Panc1 (cell line): Measurements from ENCODE around the gene PLCH1. TPM values are rescaled to one million over a fixed set of nuclear protein-coding genes. Genes with fewer than 3 reads are reported as not detected.

ENCODE experiments used
- ATAC-seq: fragments of 200-7000 bp; cut with Tn5 transposase; 2 replicates; pipeline ENCODE4 v1.9.1; 2020; ENCODE audit warnings: mild to moderate bottlenecking, moderate library complexity
- BruUV-seq: library from RNA; stranded (reverse); fragments of 400-500 nt; replicated peaks from 2 replicates; lab custom pipeline; 2021; lab: Mats Ljungman, UMichigan
- CTCF ChIA-PET: fragments of 300-600 bp; sonication (Branson Sonifier 250); formaldehyde crosslinking; loops from one replicate; lab custom pipeline; 2022; ENCODE audit warnings: antibody characterized with exemption; lab: Charles Lee
- POLR2A ChIA-PET: fragments of 300-600 bp; sonication (Branson Sonifier 250); formaldehyde crosslinking; loops from one replicate; lab custom pipeline; 2022; ENCODE audit warnings: antibody characterized with exemption; lab: Charles Lee
- DNase-seq: peaks from one replicate; pipeline ENCODE4 v3.0.0-alpha.2; 2010; ENCODE audit warnings: low read depth, low spot score
- H3K27ac ChIP-seq: 2 replicates; pipeline ENCODE4 v1.5.1; 2011; ENCODE audit warnings: mild to moderate bottlenecking, low read length, inconsistent platforms
- H3K27me3 ChIP-seq: fragments of 200-500 bp; sonication (Bioruptor generic); 2 replicates; pipeline ENCODE4 v1.6.0; 2014; ENCODE audit warnings: low read length, inconsistent platforms; ENCODE audit not compliant: control insufficient read depth, insufficient read depth
- H3K36me3 ChIP-seq: fragments of 200-500 bp; sonication (Bioruptor generic); 2 replicates; pipeline ENCODE4 v1.5.1; 2014; ENCODE audit warnings: inconsistent platforms, mild to moderate bottlenecking, low read length, moderate library complexity; ENCODE audit not compliant: control insufficient read depth, insufficient read depth
- H3K4me1 ChIP-seq: 2 replicates; pipeline ENCODE4 v1.5.1; 2011; ENCODE audit warnings: inconsistent platforms, mild to moderate bottlenecking, low read length, moderate library complexity; ENCODE audit not compliant: control insufficient read depth, insufficient read depth
- H3K4me3 ChIP-seq, 2 experiments: 2 replicates each; pipeline ENCODE4 v1.5.1; 2011 to 2012; ENCODE audit warnings: low read depth in 2 of 2, low read length in 2 of 2, mild to moderate bottlenecking in 2 of 2, inconsistent platforms in 1 of 2, moderate library complexity in 1 of 2
- H3K9me3 ChIP-seq: fragments of 200-500 bp; sonication (Bioruptor generic); 2 replicates; pipeline ENCODE4 v1.5.1; 2014; ENCODE audit warnings: low read depth, mild to moderate bottlenecking, inconsistent platforms, low read length, moderate library complexity; ENCODE audit not compliant: control insufficient read depth, insufficient read depth
- POLR2AphosphoS5 ChIP-seq: IDR thresholded peaks from 2 replicates; pipeline ENCODE4 v1.6.1; 2012; ENCODE audit warnings: mild to moderate bottlenecking, low read depth, low read length, moderate library complexity
- SIN3A ChIP-seq: IDR thresholded peaks from 2 replicates; pipeline ENCODE4 v1.6.1; 2012; ENCODE audit warnings: low read depth, mild to moderate bottlenecking, low read length, moderate library complexity, borderline replicate concordance; ENCODE audit not compliant: insufficient read depth
- TCF7L2 ChIP-seq: IDR thresholded peaks from 2 replicates; pipeline ENCODE4 v1.6.1; 2011; ENCODE audit warnings: mild to moderate bottlenecking, low read depth, low read length, inconsistent platforms
- in situ Hi-C: cut with HindIII; loops from 2 replicates; pipeline ENCODE4 v1.10.0; 2016; ENCODE audit warnings: low sequenced_read_pairs, low pct_unique_long_range_greater_than_20kb
- intact Hi-C: fragments of 100-400 bp; cut with micrococcal nuclease; formaldehyde crosslinking; loops from one replicate; pipeline ENCODE4 v1.10.0; 2022; ENCODE audit not compliant: unreplicated experiment
- total RNA-seq: library from RNA; stranded (reverse); gene quantifications from one replicate; pipeline ENCODE4 v1.2.1, GENCODE V29; 2021; ENCODE audit not compliant: unreplicated experiment
- TF ChIP-seq, protein P1 (sequence below), 2 experiments: IDR thresholded peaks; 2 replicates each; pipeline ENCODE4 v1.6.1; 2011 to 2012; ENCODE audit warnings: low read depth in 2 of 2, control low read depth in 1 of 2, low read length in 1 of 2, mild to moderate bottlenecking in 1 of 2, moderate library complexity in 1 of 2; ENCODE audit not compliant: insufficient read depth in 1 of 2
- TF ChIP-seq, protein P2 (sequence below): fragments of 450-650 bp; IDR thresholded peaks from 2 replicates; pipeline ENCODE4 v1.5.1; 2017; ENCODE audit warnings: mild to moderate bottlenecking

Gene PLCH1
- total RNA-seq, 1 experiment from 2014 or later = 0.03 TPM

DNA sequence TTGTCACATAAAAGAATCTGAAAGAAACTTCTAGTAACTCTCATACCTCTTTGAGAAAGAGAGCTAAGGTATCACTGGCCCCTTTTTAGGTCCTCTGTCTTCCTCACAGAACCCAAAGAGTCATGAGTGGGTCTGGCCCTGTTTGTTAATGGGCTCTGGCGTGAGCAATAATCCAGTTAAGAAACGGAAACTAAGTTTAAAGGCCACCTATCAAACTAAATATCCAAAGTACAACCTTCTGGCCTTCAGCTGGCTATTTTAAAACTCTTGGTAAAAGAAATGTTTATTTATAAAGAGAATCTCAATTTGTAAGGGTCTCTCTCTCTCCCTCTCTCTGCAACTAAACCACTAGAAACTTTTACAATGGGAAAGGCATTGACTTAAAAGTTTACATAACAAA, 380.4 kb downstream of the PLCH1 start:
- DNase-seq (no peak), ATAC-seq (no peak)
- no peak overlapping the region for H3K27ac ChIP-seq
- CTCF ChIA-PET = no interaction called here
- intact Hi-C loops (no loop called here), in situ Hi-C loops (no loop called here)
- no peak for TF ChIP-seq TCF7L2
- TF ChIP-seq POLR2AphosphoS5 = no peak
- no peak for TF ChIP-seq SIN3A
- TF ChIP-seq, protein P1, sequence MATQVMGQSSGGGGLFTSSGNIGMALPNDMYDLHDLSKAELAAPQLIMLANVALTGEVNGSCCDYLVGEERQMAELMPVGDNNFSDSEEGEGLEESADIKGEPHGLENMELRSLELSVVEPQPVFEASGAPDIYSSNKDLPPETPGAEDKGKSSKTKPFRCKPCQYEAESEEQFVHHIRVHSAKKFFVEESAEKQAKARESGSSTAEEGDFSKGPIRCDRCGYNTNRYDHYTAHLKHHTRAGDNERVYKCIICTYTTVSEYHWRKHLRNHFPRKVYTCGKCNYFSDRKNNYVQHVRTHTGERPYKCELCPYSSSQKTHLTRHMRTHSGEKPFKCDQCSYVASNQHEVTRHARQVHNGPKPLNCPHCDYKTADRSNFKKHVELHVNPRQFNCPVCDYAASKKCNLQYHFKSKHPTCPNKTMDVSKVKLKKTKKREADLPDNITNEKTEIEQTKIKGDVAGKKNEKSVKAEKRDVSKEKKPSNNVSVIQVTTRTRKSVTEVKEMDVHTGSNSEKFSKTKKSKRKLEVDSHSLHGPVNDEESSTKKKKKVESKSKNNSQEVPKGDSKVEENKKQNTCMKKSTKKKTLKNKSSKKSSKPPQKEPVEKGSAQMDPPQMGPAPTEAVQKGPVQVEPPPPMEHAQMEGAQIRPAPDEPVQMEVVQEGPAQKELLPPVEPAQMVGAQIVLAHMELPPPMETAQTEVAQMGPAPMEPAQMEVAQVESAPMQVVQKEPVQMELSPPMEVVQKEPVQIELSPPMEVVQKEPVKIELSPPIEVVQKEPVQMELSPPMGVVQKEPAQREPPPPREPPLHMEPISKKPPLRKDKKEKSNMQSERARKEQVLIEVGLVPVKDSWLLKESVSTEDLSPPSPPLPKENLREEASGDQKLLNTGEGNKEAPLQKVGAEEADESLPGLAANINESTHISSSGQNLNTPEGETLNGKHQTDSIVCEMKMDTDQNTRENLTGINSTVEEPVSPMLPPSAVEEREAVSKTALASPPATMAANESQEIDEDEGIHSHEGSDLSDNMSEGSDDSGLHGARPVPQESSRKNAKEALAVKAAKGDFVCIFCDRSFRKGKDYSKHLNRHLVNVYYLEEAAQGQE (IDR thresholded peaks at IDR 0.05; ENCODE audit: insufficient read depth in 1 of 2, low read depth in 2 of 2, low read length in 1 of 2) = no peak
- TF ChIP-seq, protein P2, sequence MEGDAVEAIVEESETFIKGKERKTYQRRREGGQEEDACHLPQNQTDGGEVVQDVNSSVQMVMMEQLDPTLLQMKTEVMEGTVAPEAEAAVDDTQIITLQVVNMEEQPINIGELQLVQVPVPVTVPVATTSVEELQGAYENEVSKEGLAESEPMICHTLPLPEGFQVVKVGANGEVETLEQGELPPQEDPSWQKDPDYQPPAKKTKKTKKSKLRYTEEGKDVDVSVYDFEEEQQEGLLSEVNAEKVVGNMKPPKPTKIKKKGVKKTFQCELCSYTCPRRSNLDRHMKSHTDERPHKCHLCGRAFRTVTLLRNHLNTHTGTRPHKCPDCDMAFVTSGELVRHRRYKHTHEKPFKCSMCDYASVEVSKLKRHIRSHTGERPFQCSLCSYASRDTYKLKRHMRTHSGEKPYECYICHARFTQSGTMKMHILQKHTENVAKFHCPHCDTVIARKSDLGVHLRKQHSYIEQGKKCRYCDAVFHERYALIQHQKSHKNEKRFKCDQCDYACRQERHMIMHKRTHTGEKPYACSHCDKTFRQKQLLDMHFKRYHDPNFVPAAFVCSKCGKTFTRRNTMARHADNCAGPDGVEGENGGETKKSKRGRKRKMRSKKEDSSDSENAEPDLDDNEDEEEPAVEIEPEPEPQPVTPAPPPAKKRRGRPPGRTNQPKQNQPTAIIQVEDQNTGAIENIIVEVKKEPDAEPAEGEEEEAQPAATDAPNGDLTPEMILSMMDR = no peak
- no peaks in the 10 kb centered on the region for H3K4me1 ChIP-seq
- no peaks in the 10 kb centered on the region for H3K36me3 ChIP-seq
- POLR2A ChIA-PET = no interaction called here
- H3K4me3 ChIP-seq = no peak overlapping the region
- peaks cover 4% of the 10 kb centered on the region; the same call in 1 of the 2 replicates for H3K9me3 ChIP-seq
- H3K27me3 ChIP-seq = no peaks in the 10 kb centered on the region
- no TSS peak for BruUV-seq

DNA sequence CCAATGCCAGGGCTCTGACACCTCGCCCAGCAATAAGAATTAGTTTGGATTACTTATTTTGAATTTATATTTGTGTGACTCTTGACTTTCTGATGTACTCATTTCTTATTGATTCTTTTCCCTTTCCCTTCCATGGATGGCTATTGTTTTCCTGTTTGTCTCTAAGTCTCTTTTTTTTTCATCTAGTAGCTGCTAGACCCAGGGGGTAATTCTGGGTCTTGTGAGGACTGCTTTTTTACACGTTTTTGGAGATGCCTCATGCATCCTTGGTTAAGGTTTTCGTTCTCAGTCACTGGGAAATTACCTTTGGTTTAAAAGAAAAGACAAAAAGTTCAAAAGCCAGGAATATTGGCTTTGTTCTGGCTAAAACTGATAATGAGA, 381.2 kb downstream of the PLCH1 start:
- no peaks in the 10 kb centered on the region for H3K36me3 ChIP-seq
- no peak overlapping the region for H3K4me3 ChIP-seq
- ATAC-seq (no peak), DNase-seq (no peak)
- CTCF ChIA-PET = no interaction called here
- POLR2A ChIA-PET = no interaction called here
- H3K27ac ChIP-seq = no peak overlapping the region
- H3K27me3 ChIP-seq = no peaks in the 10 kb centered on the region
- in situ Hi-C loops = no loop called here
- TF ChIP-seq POLR2AphosphoS5 (no peak), TCF7L2 (no peak), SIN3A (no peak)
- TF ChIP-seq, protein P2 = no peak
- TF ChIP-seq, protein P1 (IDR thresholded peaks at IDR 0.05; ENCODE audit: insufficient read depth in 1 of 2, low read depth in 2 of 2, low read length in 1 of 2) = no peak
- no peaks in the 10 kb centered on the region for H3K4me1 ChIP-seq
- no TSS peak for BruUV-seq
- intact Hi-C loops = no loop called here
- peaks cover 4% of the 10 kb centered on the region; the same call in 1 of the 2 replicates for H3K9me3 ChIP-seq
